Measurements from ENCODE around the gene NFATC3. TPM values are rescaled to one million over a fixed set of nuclear protein-coding genes. Genes with fewer than 3 reads are reported as not detected.

NFATC3 gene
- total and polyA plus RNA-seq, 10 donors = 12.4 to 89.7 (median 67.2) TPM

GRCh38 chr16:68235887-68236136 is 150.6 kb downstream of the NFATC3 start, which contains the start of gene ESRP2:
Gene ESRP2 (minus strand): TSS chr16:68236127. CDS start chr16:68236045, 82 bp downstream.
- Histone ChIP-seq H3K27ac (peak within 1 kb of the TSS in 6 of 8 donors; percentile 78 to 89 (median 84)), H3K4me1 (peaks cover 26 to 67% (median 48%) of the 10 kb centered on the region in 6 donors), H3K4me3 (peak within 1 kb of the TSS; percentile 51 to 86 (median 64)), H3K36me3 (peaks cover 0 to 17% (median 3%) of the 10 kb centered on the region in 6 donors), H3K9me3 (no peaks in the 10 kb centered on the region), H3K27me3 (replicated peaks in 1 of 7) (peaks cover 0 to 20% (median 0%) of the 10 kb centered on the region in 7 donors)
- TF ChIP-seq CTCF (IDR thresholded peaks at IDR 0.05 in 8 of 11, conservative IDR thresholded peaks at IDR 0.05 in 3 of 11) = no peak
- intact Hi-C loops (cut with DNase I; ENCODE audit: low total_unique reads) = no loop called here
- WGBS, 5 donors = 7 to 10% (median 8%) methylated on average over 3 to 36 of the region's 36 CpGs; no CpG with 5 or more reads in 1 of the 5 donors
- DNase-seq = no peak

GRCh38 chr16:68236137-68236825 is 151.1 kb downstream of the NFATC3 start:
- intact Hi-C loops (cut with DNase I; ENCODE audit: low total_unique reads) = no loop called here
- WGBS, 5 donors = 7 to 22% (median 9%) methylated on average over 21 to 45 of the region's 45 CpGs
- peaks cover 26 to 67% (median 48%) of the 10 kb centered on the region in 6 donors for H3K4me1 ChIP-seq
- H3K9me3 ChIP-seq = no peaks in the 10 kb centered on the region
- H3K27ac ChIP-seq = peak overlapping the region in 6 of 8 donors; percentile 78 to 89 (median 84)
- peak; percentile 86 for DNase-seq
- H3K27me3 ChIP-seq (replicated peaks in 1 of 7) = peaks cover 0 to 20% (median 0%) of the 10 kb centered on the region in 7 donors
- H3K36me3 ChIP-seq = peaks cover 0 to 12% (median under 1%) of the 10 kb centered on the region in 6 donors
- H3K4me3 ChIP-seq = peak overlapping the region; percentile 51 to 86 (median 64)
- TF ChIP-seq POLR2A (IDR thresholded peaks at IDR 0.05) (no peak), POLR2AphosphoS5 (IDR thresholded peaks at IDR 0.05) (peak in 1 of 3 donors; percentile 13), CTCF (IDR thresholded peaks at IDR 0.05 in 8 of 11, conservative IDR thresholded peaks at IDR 0.05 in 3 of 11) (no peak)

GRCh38 chr16:68236826-68237242 is 151.7 kb downstream of the NFATC3 start:
- WGBS, 5 donors = 7 to 14% (median 10%) methylated on average over 14 to 21 of the region's 21 CpGs
- H3K9me3 ChIP-seq = no peaks in the 10 kb centered on the region
- intact Hi-C loops (cut with DNase I; ENCODE audit: low total_unique reads) = no loop called here
- TF ChIP-seq POLR2A (IDR thresholded peaks at IDR 0.05) = no peak
- no peak for TF ChIP-seq CTCF (IDR thresholded peaks at IDR 0.05 in 8 of 11, conservative IDR thresholded peaks at IDR 0.05 in 3 of 11)
- no peak for TF ChIP-seq POLR2AphosphoS5 (IDR thresholded peaks at IDR 0.05)
- peaks cover 0 to 20% (median 0%) of the 10 kb centered on the region in 7 donors for H3K27me3 ChIP-seq (replicated peaks in 1 of 7)
- no peak for DNase-seq
- H3K36me3 ChIP-seq = peaks cover 0 to 7% (median 0%) of the 10 kb centered on the region in 6 donors
- H3K27ac ChIP-seq = peak overlapping the region in 7 of 8 donors; percentile 51 to 89 (median 83)
- peak overlapping the region; percentile 51 to 86 (median 64) for H3K4me3 ChIP-seq
- H3K4me1 ChIP-seq = peaks cover 26 to 67% (median 48%) of the 10 kb centered on the region in 6 donors

- intact Hi-C loops (cut with DNase I; ENCODE audit: low total_unique reads) = no loop called here
- Histone ChIP-seq H3K9me3 (no peaks in the 10 kb centered on the region), H3K4me1 (peaks cover 26 to 67% (median 48%) of the 10 kb centered on the region in 6 donors), H3K27me3 (replicated peaks in 1 of 7) (peaks cover 0 to 20% (median 0%) of the 10 kb centered on the region in 7 donors), H3K36me3 (peaks cover 0 to under 1% (median 0%) of the 10 kb centered on the region in 6 donors), H3K27ac (peak overlapping the region; percentile 30 to 89 (median 82)), H3K4me3 (peak overlapping the region; percentile 51 to 86 (median 64))
- WGBS, 5 donors = 0 to 2% (median 1%) methylated on average over 20 to 72 of the region's 72 CpGs
- peak in 5 of 11 experiments; percentile 8 to 54 (median 30) for TF ChIP-seq CTCF (IDR thresholded peaks at IDR 0.05 in 8 of 11, conservative IDR thresholded peaks at IDR 0.05 in 3 of 11)
- peak in 1 of 3 donors; percentile 50 for TF ChIP-seq POLR2A (IDR thresholded peaks at IDR 0.05)
- peak; percentile 91 to 96 (median 94) for TF ChIP-seq POLR2AphosphoS5 (IDR thresholded peaks at IDR 0.05)
- DNase-seq = peak; percentile 98
These were observed 152.3 kb downstream of the NFATC3 start for GRCh38 chr16:68237243-68238028.

Data from spleen (tissue), 11 donors.